HG03108 (cell line): ENCODE data around the gene BCL6.

ENCODE experiments used
- ATAC-seq: cut with Tn5 transposase; IDR thresholded peaks from one replicate; pipeline ENCODE4 v1.9.1; 2021; ENCODE audit warnings: moderate library complexity; ENCODE audit not compliant: unreplicated experiment

BCL6 gene

GRCh38 chr3:187763850-187764648 is 18.8 kb upstream of the BCL6 start:
- no peak for ATAC-seq

GRCh38 chr3:187762792-187763191 is 17.5 kb upstream of the BCL6 start:
- ATAC-seq = no peak

GRCh38 chr3:187759601-187760000 is 14.3 kb upstream of the BCL6 start:
- ATAC-seq = no peak

GRCh38 chr3:187758318-187758955 is 13.2 kb upstream of the BCL6 start:
- no peak for ATAC-seq

- ATAC-seq = no peak
Measured at GRCh38 chr3:187753516-187753915, 8.2 kb upstream of the BCL6 start.

GRCh38 chr3:187750513-187751123 is 5.3 kb upstream of the BCL6 start:
- ATAC-seq = no peak

- ATAC-seq = no peak
Measured at GRCh38 chr3:187750006-187750512, 4.8 kb upstream of the BCL6 start.

- no peak for ATAC-seq
Measured at GRCh38 chr3:187748050-187748481, 2.8 kb upstream of the BCL6 start.

- no peak for ATAC-seq
Measured at GRCh38 chr3:187747506-187747905, 2.2 kb upstream of the BCL6 start.

- ATAC-seq = no peak
Measured at GRCh38 chr3:187746442-187747281, 1.4 kb upstream of the BCL6 start.

- ATAC-seq = no peak
Measured at GRCh38 chr3:187746059-187746441, 782 bp upstream of the BCL6 start.

- no peak for ATAC-seq
Measured at GRCh38 chr3:187744169-187745151, 808 bp downstream of the BCL6 start.

GRCh38 chr3:187743195-187744141 is 1.8 kb downstream of the BCL6 start:
- no peak for ATAC-seq

GRCh38 chr3:187742351-187743171 is 2.7 kb downstream of the BCL6 start:
- no peak for ATAC-seq

- ATAC-seq = no peak
Measured at GRCh38 chr3:187741403-187742350, 3.6 kb downstream of the BCL6 start.
